HG02981 (cell line): ENCODE results near the gene RGS13.

Source experiments
- ATAC-seq: cut with Tn5 transposase; IDR thresholded peaks from one replicate; pipeline ENCODE4 v1.9.1; 2021; ENCODE audit warnings: mild to moderate bottlenecking, moderate library complexity; ENCODE audit not compliant: unreplicated experiment

The RGS13 gene

GRCh38 chr1:192626366-192627179, 9.4 kb upstream of the RGS13 start:
- peak; percentile 91 for ATAC-seq

- ATAC-seq = no peak
These were observed 8.0 kb upstream of the RGS13 start for GRCh38 chr1:192627901-192628300.

GRCh38 chr1:192628396-192629057, 7.4 kb upstream of the RGS13 start:
- no peak for ATAC-seq

- no peak for ATAC-seq
These were observed 6.3 kb upstream of the RGS13 start for GRCh38 chr1:192629612-192630011.

GRCh38 chr1:192630521-192631287, 5.2 kb upstream of the RGS13 start:
- no peak for ATAC-seq

GRCh38 chr1:192631749-192632148, 4.2 kb upstream of the RGS13 start:
- no peak for ATAC-seq

GRCh38 chr1:192632188-192632587, 3.8 kb upstream of the RGS13 start:
- no peak for ATAC-seq

GRCh38 chr1:192632641-192633532, 3.1 kb upstream of the RGS13 start:
- ATAC-seq = no peak

GRCh38 chr1:192633533-192634253, 2.3 kb upstream of the RGS13 start:
- ATAC-seq = no peak

- no peak for ATAC-seq
These were observed 906 bp upstream of the RGS13 start for GRCh38 chr1:192635041-192635440.

GRCh38 chr1:192639607-192640368, 3.8 kb downstream of the RGS13 start:
- peak; percentile 78 for ATAC-seq

- ATAC-seq = no peak
These were observed 16.2 kb downstream of the RGS13 start for GRCh38 chr1:192652159-192652558.

- no peak for ATAC-seq
These were observed 18.2 kb downstream of the RGS13 start for GRCh38 chr1:192654120-192654519.

- ATAC-seq = no peak
These were observed 18.8 kb downstream of the RGS13 start for GRCh38 chr1:192654591-192655251.

GRCh38 chr1:192657760-192658159, 21.8 kb downstream of the RGS13 start:
- ATAC-seq = no peak

- no peak for ATAC-seq
These were observed 22.3 kb downstream of the RGS13 start for GRCh38 chr1:192658255-192658654.

GRCh38 chr1:192660613-192661012, 24.7 kb downstream of the RGS13 start:
- ATAC-seq = no peak

- ATAC-seq = no peak
These were observed 32.5 kb downstream of the RGS13 start for GRCh38 chr1:192668409-192668983.
